GM12892 (cell line): ENCODE measurements around the gene SERPINB5.

ENCODE experiments used
- POLR2A ChIP-seq: IDR thresholded peaks from 2 replicates; pipeline ENCODE4 v1.6.1; 2011; ENCODE audit warnings: low read depth, low read length, control low read depth
- POLR2AphosphoS5 ChIP-seq: IDR thresholded peaks from 2 replicates; pipeline ENCODE4 v1.6.1; 2011; ENCODE audit warnings: low read depth, low read length, control low read depth
- TAF1 ChIP-seq: IDR thresholded peaks from 2 replicates; pipeline ENCODE4 v1.6.1; 2011; ENCODE audit warnings: low read depth, mild to moderate bottlenecking, control low read depth, low read length, borderline replicate concordance

- no peak for TF ChIP-seq POLR2A
- TF ChIP-seq POLR2AphosphoS5, result no peak
- TF ChIP-seq TAF1, result no peak
Observed at GRCh38 chr18:63488160-63488559, 11.4 kb downstream of the SERPINB5 start.
